ENCODE measurements around the gene SRMS.

Gene SRMS

DNA sequence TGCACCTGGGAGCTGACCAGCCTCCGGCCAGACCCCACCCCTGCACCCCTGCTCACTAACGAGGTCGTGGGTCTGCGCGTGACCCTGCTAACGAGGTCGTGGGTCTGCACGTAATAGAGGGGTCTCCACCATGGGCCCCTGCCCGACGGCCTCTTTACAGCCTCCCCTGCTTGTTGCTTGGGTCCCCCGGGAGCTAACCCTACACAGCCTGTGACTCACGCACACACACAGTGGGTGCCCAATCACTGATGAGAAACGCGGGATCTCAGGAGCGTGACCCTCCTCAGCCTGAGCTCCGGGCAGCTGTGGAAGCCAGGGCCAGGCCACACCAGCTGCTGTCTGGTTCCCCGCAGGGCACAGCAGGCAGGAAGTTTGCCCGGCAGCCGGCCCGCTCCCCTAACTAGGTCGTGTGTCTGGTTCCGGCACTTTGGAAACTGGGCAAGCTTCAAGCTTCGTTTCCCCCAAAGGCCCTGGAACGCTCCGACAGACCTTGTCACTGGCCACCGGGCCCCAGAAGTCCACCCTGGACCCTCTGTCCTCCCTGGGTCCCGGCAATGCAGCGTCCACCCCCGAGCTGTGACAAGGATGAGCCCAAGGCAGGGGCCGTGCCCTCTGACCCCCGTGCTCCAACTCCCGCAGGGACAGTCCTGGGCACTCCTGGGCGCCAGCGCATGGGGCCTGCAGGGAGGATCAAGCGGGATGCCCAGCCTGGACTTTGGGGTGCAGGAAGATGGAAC is 11.1 kb downstream of the SRMS start:
- Mint-ChIP-seq H3K36me3 (no peaks in the 10 kb centered on the region), H3K4me1 (peaks cover 27 to 42% of the 10 kb centered on the region in 2 donors), H3K27me3 (no peaks in the 10 kb centered on the region), H3K4me3 (peak overlapping the region; percentile 83), H3K9me3 (no peaks in the 10 kb centered on the region), H3K27ac (peak overlapping the region; percentile 69)
- ATAC-seq (replicated peaks) (no peak), DNase-seq (no peak)

DNA sequence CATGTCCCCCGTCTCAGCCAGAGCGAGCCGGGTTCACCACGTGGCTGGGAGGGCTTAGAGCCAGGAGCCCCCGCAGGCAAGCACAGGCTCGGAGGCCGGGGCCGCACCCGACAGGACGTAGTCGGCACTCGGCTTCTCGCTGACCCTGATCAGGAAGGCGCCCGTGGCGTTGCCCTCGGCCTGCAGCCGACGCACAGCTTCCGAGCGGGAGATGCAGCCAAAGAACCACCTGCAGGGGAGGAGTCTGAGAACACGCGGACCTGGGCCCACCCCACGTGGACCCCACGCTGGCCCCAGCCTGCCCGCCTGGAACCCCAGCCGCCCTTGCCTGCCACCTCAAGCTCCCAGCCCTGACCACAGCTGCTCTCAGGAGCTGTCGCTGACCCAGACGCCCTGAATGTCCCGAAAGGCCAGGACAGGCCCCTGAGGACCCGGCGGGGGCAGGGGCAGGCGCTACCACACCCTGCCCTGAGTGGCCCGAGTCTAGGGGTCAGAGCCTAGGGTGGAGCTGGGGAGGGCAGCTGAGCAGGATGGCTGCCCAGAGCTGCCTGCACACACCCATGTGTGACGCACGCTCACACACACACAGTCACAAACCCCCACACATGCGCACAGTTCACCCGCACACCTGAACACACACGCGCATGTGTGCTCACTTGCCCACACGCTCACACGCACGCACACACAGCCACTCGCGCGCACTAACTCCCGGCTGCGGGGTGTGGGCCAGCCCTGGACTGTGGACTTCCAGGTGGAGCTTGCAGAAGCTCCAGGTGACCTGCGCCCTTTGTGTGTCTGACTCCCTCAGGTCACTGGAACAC is 12.5 kb downstream of the SRMS start:
- DNase-seq = no peak
- Mint-ChIP-seq H3K9me3 (no peaks in the 10 kb centered on the region), H3K27ac (no peak overlapping the region), H3K27me3 (no peaks in the 10 kb centered on the region), H3K4me1 (peaks cover 23 to 36% of the 10 kb centered on the region in 2 donors), H3K36me3 (no peaks in the 10 kb centered on the region), H3K4me3 (no peak overlapping the region)
- no peak for ATAC-seq (replicated peaks)

DNA sequence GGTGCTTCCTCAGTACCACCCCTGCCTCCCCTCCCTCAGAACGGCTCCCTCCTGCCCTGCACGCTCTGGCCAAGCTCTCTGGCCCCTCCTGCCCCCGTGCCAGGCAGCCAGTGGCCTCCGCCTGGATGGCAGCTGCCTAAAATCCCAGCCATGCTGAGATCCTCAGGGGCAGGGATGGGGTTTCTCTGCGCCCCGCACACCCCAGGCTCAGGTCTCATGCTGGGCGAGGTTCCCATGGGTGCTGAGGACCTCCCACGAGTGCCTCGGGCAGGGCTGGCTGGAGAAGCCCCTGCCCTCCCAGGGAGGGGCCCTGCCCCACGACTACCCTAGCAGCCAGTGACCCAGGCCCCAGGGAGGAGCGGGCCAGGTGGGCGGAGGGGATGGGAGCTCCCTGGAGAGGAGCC is 13.1 kb downstream of the SRMS start:
- no peaks in the 10 kb centered on the region for H3K36me3 Mint-ChIP-seq
- H3K4me3 Mint-ChIP-seq = no peak overlapping the region
- DNase-seq (no peak), ATAC-seq (replicated peaks) (no peak)
- H3K9me3 Mint-ChIP-seq = no peaks in the 10 kb centered on the region
- no peak overlapping the region for H3K27ac Mint-ChIP-seq
- peaks cover 21 to 34% of the 10 kb centered on the region in 2 donors for H3K4me1 Mint-ChIP-seq
- H3K27me3 Mint-ChIP-seq = no peaks in the 10 kb centered on the region

DNA sequence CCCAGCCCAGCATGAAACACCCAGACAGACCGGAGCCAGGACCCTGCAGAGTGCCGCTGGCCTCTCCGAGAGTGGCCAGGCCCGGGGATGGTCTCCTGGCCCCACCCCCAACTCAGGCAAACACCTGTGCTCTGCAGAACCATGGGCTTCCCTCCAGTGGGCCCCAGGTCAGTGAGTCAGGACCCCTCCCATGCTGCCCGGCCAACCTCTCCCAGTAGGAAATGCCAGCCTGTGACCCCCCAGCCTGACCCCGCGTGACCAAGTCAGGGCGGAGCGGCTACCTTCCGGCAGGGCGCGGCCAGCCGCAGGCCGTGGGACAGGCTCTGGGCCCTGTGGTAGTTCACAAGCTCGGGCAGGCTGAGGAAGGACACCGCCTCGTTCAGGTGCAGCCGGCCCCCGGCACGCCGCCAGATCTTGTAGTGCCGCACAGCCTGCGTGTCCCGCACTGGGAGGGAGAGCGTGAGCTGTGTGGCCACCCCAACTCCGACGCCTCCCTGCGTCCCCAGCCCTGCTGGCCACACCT is 13.6 kb downstream of the SRMS start:
- ATAC-seq (replicated peaks) = no peak
- peaks cover 20 to 29% of the 10 kb centered on the region in 2 donors for H3K4me1 Mint-ChIP-seq
- H3K27me3 Mint-ChIP-seq = no peaks in the 10 kb centered on the region

DNA sequence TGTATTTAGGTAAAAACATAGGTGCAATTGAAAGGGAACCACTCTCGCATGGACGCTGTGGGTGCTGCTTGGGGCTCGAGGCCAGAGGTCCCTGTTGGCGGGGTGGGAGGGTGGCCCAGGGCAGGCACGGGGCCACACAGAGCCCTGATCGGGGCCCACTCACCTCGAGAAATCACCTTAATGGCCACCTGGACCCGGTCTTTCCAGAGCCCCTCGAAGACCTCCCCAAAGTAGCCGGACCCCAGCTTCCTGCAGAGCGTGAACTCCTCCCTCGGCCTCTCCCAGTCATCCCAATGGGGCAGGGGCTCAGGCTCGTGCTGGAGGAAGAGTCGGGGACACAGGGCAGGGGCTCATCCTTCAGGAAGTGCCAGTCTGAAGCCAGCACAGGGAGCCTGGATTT is 14.2 kb downstream of the SRMS start:
- ATAC-seq (replicated peaks) (no peak), DNase-seq (no peak)
- no peaks in the 10 kb centered on the region for H3K36me3 Mint-ChIP-seq
- no peaks in the 10 kb centered on the region for H3K27me3 Mint-ChIP-seq
- no peak overlapping the region for H3K4me3 Mint-ChIP-seq
- H3K4me1 Mint-ChIP-seq = peaks cover 23 to 28% of the 10 kb centered on the region in 2 donors
- H3K27ac Mint-ChIP-seq = no peak overlapping the region
- no peaks in the 10 kb centered on the region for H3K9me3 Mint-ChIP-seq

More for the DNA sequence above, 13.6 kb downstream of the SRMS start:
- DNase-seq = peak; percentile 4
- Mint-ChIP-seq H3K27ac (no peak overlapping the region), H3K9me3 (no peaks in the 10 kb centered on the region), H3K4me3 (no peak overlapping the region), H3K36me3 (no peaks in the 10 kb centered on the region)

DNA sequence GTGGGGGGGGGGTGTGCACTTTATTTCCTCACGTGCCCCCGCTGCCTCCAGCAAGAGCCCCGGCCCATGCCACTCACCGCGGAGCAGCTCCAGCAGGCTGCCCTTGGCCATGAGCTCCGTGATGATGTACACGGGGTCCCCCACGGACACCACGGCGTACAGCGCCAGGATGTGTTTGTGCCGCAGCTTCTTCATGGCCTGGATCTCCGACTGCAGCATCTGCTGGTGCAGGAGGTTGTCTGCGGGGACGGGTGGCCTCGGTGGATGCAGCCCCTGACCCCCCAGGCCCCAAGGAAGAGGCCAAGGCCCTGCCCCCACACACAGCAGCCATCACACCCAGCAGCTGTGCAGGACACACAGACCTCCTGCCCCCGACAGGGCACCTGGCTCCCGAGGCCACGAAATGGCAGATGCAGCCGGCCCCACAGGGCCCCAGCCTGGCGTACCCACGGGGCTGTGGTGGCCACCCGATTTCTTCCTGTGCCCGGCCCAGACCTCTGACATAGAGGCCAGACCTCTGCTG is 15.0 kb downstream of the SRMS start:
- DNase-seq = no peak
- no peaks in the 10 kb centered on the region for H3K27me3 Mint-ChIP-seq
- no peaks in the 10 kb centered on the region for H3K9me3 Mint-ChIP-seq
- no peak for ATAC-seq (replicated peaks)
- no peaks in the 10 kb centered on the region for H3K36me3 Mint-ChIP-seq
- H3K4me3 Mint-ChIP-seq = no peak overlapping the region
- H3K4me1 Mint-ChIP-seq = peaks cover 19 to 20% of the 10 kb centered on the region in 2 donors
- no peak overlapping the region for H3K27ac Mint-ChIP-seq

DNA sequence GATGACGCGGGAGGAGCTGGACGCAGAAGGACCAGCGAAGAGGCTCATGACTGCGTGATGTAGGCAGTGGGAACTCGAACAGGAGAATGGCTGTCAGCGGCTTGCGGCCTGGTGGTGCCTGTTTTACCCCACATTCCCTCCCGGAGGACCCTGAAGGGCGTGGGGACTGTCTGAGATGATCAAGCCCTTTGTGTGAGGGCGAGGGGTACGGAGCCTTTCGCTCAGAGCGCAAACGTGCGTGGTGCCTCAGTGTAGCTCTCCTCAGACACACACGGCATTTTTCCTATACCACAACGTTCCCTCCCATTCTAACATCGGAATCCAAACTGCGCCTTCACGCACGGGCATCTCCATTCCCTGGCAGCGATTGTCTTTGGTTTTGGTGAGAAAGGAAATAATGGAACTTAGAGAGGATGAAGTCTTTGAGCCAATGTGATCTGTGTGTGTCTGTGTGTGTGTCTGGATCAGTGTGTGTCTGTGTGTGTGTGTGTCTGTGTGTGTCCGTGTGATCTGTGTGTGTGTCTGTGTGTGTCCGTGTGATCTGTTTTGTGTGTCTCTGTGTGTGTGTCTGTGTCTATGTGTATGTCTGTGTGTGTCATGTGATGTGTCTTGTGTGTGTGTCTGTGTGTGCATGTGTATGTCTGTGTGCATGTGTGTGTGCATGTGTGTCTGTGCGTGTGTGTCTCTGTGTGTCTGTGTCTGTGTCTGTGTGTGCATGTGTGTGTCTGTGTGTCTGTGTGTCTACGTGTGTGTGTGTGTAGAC is 15.7 kb downstream of the SRMS start:
- DNase-seq = no peak
- H3K27ac Mint-ChIP-seq = no peak overlapping the region

DNA sequence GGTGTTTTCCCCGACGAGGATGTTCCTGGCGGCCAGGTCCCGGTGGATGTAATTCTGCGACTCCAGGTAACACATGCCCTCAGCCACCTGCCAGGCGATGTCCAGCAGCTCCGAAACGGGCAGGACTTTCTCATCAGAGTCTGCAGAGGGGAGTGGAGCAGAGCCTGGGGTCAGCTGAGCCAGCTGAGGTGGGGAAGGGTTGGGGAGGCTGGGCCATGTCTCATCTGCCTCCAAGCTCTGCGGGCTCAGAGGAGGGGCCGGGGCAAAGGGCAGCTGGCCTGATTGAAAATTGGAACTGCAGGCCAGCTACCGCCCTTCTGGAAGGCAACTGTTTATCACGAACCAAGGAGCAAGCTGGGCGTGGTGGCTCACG is 16.8 kb downstream of the SRMS start:
- DNase-seq (no peak), ATAC-seq (replicated peaks) (no peak)
- Mint-ChIP-seq H3K4me1 (peaks cover 10 to 19% of the 10 kb centered on the region in 2 donors), H3K27me3 (no peaks in the 10 kb centered on the region), H3K4me3 (no peak overlapping the region), H3K9me3 (no peaks in the 10 kb centered on the region), H3K36me3 (no peaks in the 10 kb centered on the region), H3K27ac (no peak overlapping the region)

More for the DNA sequence above, 15.7 kb downstream of the SRMS start:
- Mint-ChIP-seq H3K36me3 (no peaks in the 10 kb centered on the region), H3K4me1 (peaks cover 16% of the 10 kb centered on the region in 2 donors), H3K27me3 (no peaks in the 10 kb centered on the region), H3K9me3 (no peaks in the 10 kb centered on the region), H3K4me3 (no peak overlapping the region)
- ATAC-seq (replicated peaks) = no peak

DNA sequence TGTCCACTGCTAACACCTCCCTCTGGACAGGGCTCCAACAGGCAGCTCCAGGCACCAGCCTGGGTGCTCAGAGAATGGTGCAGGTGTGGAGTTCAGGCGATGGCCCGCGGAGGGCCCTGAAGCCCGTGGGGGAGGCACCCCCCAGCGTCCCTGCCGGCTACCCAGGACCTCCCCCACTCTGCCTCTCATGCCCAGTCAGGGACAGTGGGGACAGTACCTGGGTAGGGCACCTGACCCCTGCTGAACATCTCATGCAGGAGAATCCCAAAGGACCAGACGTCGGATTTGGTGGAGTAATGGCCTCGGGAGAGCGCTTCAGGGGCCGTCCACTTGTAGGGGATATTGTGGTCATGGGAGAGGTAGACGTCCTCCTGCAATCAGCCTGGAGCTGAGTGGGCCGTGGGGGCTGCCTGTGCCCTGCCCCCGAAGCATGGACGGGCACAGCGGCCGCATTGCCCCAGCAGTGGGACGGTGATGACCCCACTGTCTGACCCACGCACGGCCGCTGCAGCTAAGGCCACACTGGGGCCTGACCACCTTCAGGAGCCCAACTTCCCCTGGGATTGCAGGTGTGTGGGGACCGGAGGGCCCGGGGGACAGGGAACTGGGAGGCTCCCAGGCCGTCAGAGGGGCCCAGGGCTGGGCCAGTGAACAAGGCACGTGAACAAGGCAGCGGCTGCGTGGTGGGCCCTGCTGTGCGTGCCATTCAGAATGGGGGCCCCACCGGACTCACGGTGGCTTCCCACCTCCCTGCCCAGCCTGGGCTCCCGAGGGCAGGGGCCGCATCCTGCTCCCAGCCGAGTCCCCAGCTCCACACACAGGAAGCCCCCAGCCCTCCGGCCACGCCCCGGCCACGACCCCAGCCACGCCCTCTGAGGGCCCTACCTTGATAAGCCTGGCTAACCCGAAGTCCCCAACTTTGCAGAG is 17.4 kb downstream of the SRMS start:
- H3K36me3 Mint-ChIP-seq = no peaks in the 10 kb centered on the region
- H3K27ac Mint-ChIP-seq = no peak overlapping the region
- ATAC-seq (replicated peaks) (no peak), DNase-seq (no peak)
- H3K9me3 Mint-ChIP-seq = no peaks in the 10 kb centered on the region
- H3K4me1 Mint-ChIP-seq = peaks cover 12 to 24% of the 10 kb centered on the region in 2 donors
- no peak overlapping the region for H3K4me3 Mint-ChIP-seq
- no peaks in the 10 kb centered on the region for H3K27me3 Mint-ChIP-seq

DNA sequence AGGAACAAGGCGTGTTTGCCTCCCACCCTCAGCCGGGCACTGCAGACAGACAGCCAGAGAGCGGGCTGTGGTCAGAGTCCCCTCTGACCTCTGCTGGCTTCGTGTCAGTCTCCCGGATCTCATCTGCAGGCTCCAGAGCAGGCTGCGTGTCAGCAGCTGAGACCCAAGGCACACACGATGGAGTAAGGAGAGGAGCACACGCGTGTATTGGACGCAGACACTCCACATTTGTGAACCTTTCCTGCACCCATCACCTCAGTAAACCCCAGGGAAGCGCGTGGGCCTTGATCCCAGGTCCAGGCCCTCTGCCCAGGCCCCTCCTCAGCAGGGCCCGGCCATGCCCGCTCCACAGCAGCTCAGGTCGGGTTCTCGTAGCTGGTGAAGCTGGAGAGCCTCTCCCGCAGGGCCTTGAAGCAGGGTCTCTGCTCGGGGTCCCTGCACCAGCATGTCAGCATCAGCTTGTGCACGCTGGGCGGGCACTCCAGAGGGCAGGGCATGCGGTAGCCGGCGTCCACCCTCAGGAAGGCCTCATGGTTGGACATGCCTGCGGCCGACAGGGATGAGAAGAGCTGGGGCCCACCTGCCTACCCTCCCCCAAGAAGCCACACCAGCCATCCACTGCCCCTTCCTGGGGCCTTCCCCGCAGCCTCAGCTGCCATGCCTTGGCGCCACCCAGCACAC is 18.2 kb downstream of the SRMS start:
- H3K4me3 Mint-ChIP-seq = no peak overlapping the region
- no peak overlapping the region for H3K27ac Mint-ChIP-seq
- DNase-seq (no peak), ATAC-seq (replicated peaks) (no peak)
- peaks cover 15 to 32% of the 10 kb centered on the region in 2 donors for H3K4me1 Mint-ChIP-seq
- H3K9me3 Mint-ChIP-seq = no peaks in the 10 kb centered on the region
- no peaks in the 10 kb centered on the region for H3K27me3 Mint-ChIP-seq
- H3K36me3 Mint-ChIP-seq = peaks cover 2% of the 10 kb centered on the region in 2 donors

DNA sequence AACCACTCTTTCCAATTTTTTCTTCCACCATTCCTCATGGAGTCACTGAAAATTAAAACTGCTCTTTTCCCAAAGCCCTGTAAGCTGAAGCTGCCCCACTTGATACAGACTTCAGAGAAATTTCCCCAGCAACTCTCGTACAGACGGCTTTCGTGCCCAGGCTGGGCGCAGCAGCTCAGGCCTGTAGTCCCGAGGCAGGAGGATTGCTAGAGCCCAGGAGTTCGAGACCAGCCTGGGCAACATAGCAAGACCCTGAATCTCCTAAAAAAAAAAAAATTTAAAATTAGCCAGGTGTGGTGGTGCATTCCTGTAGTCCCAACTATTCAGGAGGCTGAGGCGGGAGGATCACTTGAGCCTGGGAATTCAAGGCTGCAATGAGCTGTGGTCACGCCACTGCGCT is 20.4 kb downstream of the SRMS start:
- H3K4me3 Mint-ChIP-seq = no peak overlapping the region

DNA sequence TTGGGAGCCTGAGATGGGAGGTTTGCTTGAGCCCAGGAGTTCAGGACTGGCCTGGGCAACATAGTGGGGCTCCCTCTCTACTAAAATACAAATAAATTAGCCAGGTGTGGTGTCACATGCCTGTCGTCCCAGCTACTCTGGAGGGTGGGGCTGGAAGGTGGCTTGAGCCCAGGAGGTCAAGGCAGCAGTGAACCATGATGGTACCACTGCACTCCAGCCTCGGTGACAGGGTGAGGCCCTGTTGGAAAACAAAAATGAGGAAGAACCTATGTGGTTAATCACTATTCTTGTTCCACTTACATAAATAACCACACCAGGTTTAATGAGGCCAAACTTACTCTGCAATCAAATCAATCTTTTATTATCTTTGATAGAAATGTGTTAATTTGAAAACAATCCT is 21.6 kb downstream of the SRMS start:
- no peak for DNase-seq
- ATAC-seq (replicated peaks) = peak; percentile 23 to 27
- Mint-ChIP-seq H3K36me3 (peaks cover 20 to 30% of the 10 kb centered on the region in 2 donors), H3K4me3 (no peak overlapping the region), H3K9me3 (peaks cover 5 to 6% of the 10 kb centered on the region in 2 donors), H3K4me1 (peaks cover 23 to 58% of the 10 kb centered on the region in 2 donors), H3K27me3 (no peaks in the 10 kb centered on the region), H3K27ac (no peak overlapping the region)

More for the DNA sequence above, 20.4 kb downstream of the SRMS start:
- DNase-seq (no peak), ATAC-seq (replicated peaks) (no peak)
- no peaks in the 10 kb centered on the region for H3K27me3 Mint-ChIP-seq
- H3K4me1 Mint-ChIP-seq = peaks cover 22 to 48% of the 10 kb centered on the region in 2 donors
- peaks cover 20 to 23% of the 10 kb centered on the region in 2 donors for H3K36me3 Mint-ChIP-seq
- peaks cover 5 to 6% of the 10 kb centered on the region in 2 donors for H3K9me3 Mint-ChIP-seq
- H3K27ac Mint-ChIP-seq = no peak overlapping the region

DNA sequence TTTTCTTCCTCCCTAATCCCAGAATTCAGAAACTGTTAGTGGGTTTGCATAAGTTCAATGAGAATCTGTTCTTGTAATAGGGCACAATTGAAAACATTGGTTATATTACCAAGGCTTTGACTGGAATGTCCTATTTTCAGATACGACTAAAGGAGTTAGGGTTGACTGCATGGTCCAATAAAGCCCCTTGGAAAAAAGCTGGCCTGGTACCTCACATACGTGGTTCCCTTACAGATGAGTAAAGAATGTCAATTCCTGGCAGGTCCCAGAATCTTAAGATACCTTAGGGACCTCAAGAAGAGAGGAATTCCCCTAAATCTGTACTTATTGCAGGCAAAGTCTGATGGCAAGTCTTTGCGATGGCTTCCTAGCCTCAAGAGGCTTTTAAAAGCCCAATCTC is 22.4 kb downstream of the SRMS start:
- ATAC-seq (replicated peaks) = no peak
- no peaks in the 10 kb centered on the region for H3K27me3 Mint-ChIP-seq
- no peak overlapping the region for H3K27ac Mint-ChIP-seq
- no peak for DNase-seq
- H3K36me3 Mint-ChIP-seq = peaks cover 20 to 30% of the 10 kb centered on the region in 2 donors
- H3K4me1 Mint-ChIP-seq = peaks cover 23 to 58% of the 10 kb centered on the region in 2 donors
- H3K9me3 Mint-ChIP-seq = peaks cover 5 to 6% of the 10 kb centered on the region in 2 donors
- H3K4me3 Mint-ChIP-seq = no peak overlapping the region

Data from stimulated activated naive B cell treated with anti-CD40 and anti-IgM and Interleukin-4, amounts not matched to agents 10 μg/mL and 1 μg/mL and 100 μg/mL, for 72 hours (primary cell).